Middle frontal gyrus (tissue), 1 donor: ENCODE data around the gene CHRNB2.

Experiments used
- DNase-seq: peaks from one replicate; pipeline ENCODE4 v3.0.0-alpha.2; 2015; ENCODE audit warnings: low spot score; ENCODE audit errors: extremely low spot score

Gene CHRNB2

GRCh38 chr1:154609398-154610380 lies 42.1 kb downstream of the CHRNB2 start:
- DNase-seq, result no peak

GRCh38 chr1:154611150-154611862 lies 43.7 kb downstream of the CHRNB2 start:
- no peak for DNase-seq

- DNase-seq, result no peak
Measured at GRCh38 chr1:154614247-154614646, 46.7 kb downstream of the CHRNB2 start.

GRCh38 chr1:154614901-154615300 lies 47.3 kb downstream of the CHRNB2 start:
- no peak for DNase-seq

- DNase-seq, result no peak
Measured at GRCh38 chr1:154615411-154615810, 47.8 kb downstream of the CHRNB2 start.

- DNase-seq, result no peak
Measured at GRCh38 chr1:154616659-154617345, 49.2 kb downstream of the CHRNB2 start.

- no peak for DNase-seq
Measured at GRCh38 chr1:154619181-154619948, 51.8 kb downstream of the CHRNB2 start.

- DNase-seq, result no peak
Measured at GRCh38 chr1:154620751-154621150, 53.2 kb downstream of the CHRNB2 start.

GRCh38 chr1:154621875-154622274 lies 54.3 kb downstream of the CHRNB2 start:
- no peak for DNase-seq

GRCh38 chr1:154622503-154623039 lies 55.0 kb downstream of the CHRNB2 start:
- no peak for DNase-seq

GRCh38 chr1:154623358-154623757 lies 55.8 kb downstream of the CHRNB2 start:
- DNase-seq, result no peak

- DNase-seq, result no peak
Measured at GRCh38 chr1:154624746-154625643, 57.4 kb downstream of the CHRNB2 start.

- no peak for DNase-seq
Measured at GRCh38 chr1:154626456-154627256, 59.1 kb downstream of the CHRNB2 start.

GRCh38 chr1:154627257-154628120 lies 59.9 kb downstream of the CHRNB2 start:
- peak; percentile 68 for DNase-seq

- no peak for DNase-seq
Measured at GRCh38 chr1:154628121-154628405, 60.5 kb downstream of the CHRNB2 start.

- DNase-seq, result no peak
Measured at GRCh38 chr1:154629061-154629674, 61.6 kb downstream of the CHRNB2 start.
